B cell (primary cell): Measurements from ENCODE around the gene PCDH9. TPM values are rescaled to one million over a fixed set of nuclear protein-coding genes. Genes with fewer than 3 reads are reported as not detected.

Experiments
- ATAC-seq: fragments of 200-7000 bp; cut with Tn5 transposase; one replicate; pipeline ENCODE4 v1.10.0; 2021; ENCODE audit warnings: low read depth, mild to moderate bottlenecking, moderate number of reproducible peaks, moderate library complexity
- CTCF ChIA-PET: fragments of 350-600 bp; sonication (Branson Sonifier 250); formaldehyde crosslinking; loops from one replicate; lab custom pipeline; 2021; ENCODE audit warnings: antibody characterized with exemption, inconsistent platforms; lab: Charles Lee
- POLR2A ChIA-PET: fragments of 350-600 bp; sonication (Branson Sonifier 250); formaldehyde crosslinking; loops from one replicate; lab custom pipeline; 2021; ENCODE audit warnings: antibody characterized with exemption; lab: Charles Lee
- DNase-seq: peaks from one replicate; pipeline ENCODE4 v3.0.0; 2013
- H2AFZ ChIP-seq: 2 replicates; pipeline ENCODE4 v1.6.1; 2012; ENCODE audit warnings: mild to moderate bottlenecking, low read depth, low read length; ENCODE audit not compliant: insufficient read depth, poor library complexity, severe bottlenecking
- H3K27ac ChIP-seq, 2 donors: 1 replicate in 1 of 2; 2 replicates in 1 of 2; pipeline ENCODE4 v1.5.1; 2012 to 2013; ENCODE audit warnings: low read length in 2 of 2, mild to moderate bottlenecking in 2 of 2, moderate library complexity in 1 of 2
- H3K27me3 ChIP-seq, 4 experiments: fragments of 200-600 bp in 1 of 4; sonication (generic) in 1 of 4; replicated peaks in 1 of 4; 1 replicate in 2 of 4; 2 replicates in 2 of 4; pipeline versions ENCODE4 v1.6.1 to v1.7.0; 2013 to 2016; ENCODE audit warnings: low read length in 3 of 4, mild to moderate bottlenecking in 2 of 4, mixed read lengths in 1 of 4, moderate library complexity in 1 of 4; ENCODE audit not compliant: insufficient read depth in 4 of 4, control insufficient read depth in 3 of 4; ENCODE audit errors: control extremely low read depth in 1 of 4
- H3K36me3 ChIP-seq, 2 experiments: replicated peaks in 1 of 2; 1 replicate in 1 of 2; 2 replicates in 1 of 2; pipeline versions ENCODE4 v1.6.1 to v1.7.1; 2013; ENCODE audit warnings: low read length in 1 of 2; ENCODE audit not compliant: insufficient read depth in 2 of 2, control insufficient read depth in 1 of 2; ENCODE audit errors: control extremely low read depth in 1 of 2, extremely low read depth in 1 of 2
- H3K4me1 ChIP-seq, 2 donors: fragments of 200-600 bp in 1 of 2; sonication (generic) in 1 of 2; 1 replicate in 1 of 2; 2 replicates in 1 of 2; pipeline versions ENCODE4 v1.5.1 to v1.6.1; 2013 to 2017; ENCODE audit warnings: low read length in 2 of 2; ENCODE audit not compliant: control insufficient read depth in 2 of 2, insufficient read depth in 2 of 2
- H3K4me2 ChIP-seq: replicated peaks from 2 replicates; pipeline ENCODE3; 2012; ENCODE audit warnings: mild to moderate bottlenecking, low read depth, low read length; ENCODE audit not compliant: poor library complexity, severe bottlenecking
- H3K4me3 ChIP-seq, 5 experiments: fragments of 200-600 bp in 1 of 5; sonication (generic) in 1 of 5; 1 replicate in 3 of 5; 2 replicates in 2 of 5; pipeline versions ENCODE4 v1.5.1 to v1.7.0; 2011 to 2016; ENCODE audit warnings: low read length in 4 of 5, mild to moderate bottlenecking in 4 of 5, low read depth in 2 of 5, control low read depth in 1 of 5, moderate library complexity in 1 of 5; ENCODE audit not compliant: insufficient read depth in 1 of 5; ENCODE audit errors: control extremely low read depth in 1 of 5, extremely low read depth in 1 of 5
- H3K79me2 ChIP-seq: fragments of 200-600 bp; sonication (generic); one replicate; pipeline ENCODE4 v1.6.0; 2016; ENCODE audit warnings: low read length; ENCODE audit not compliant: control insufficient read depth, insufficient read depth
- H3K9ac ChIP-seq: fragments of 200-600 bp; sonication (generic); 2 replicates; pipeline ENCODE4 v1.6.1; 2017; ENCODE audit warnings: mild to moderate bottlenecking, low read length, moderate library complexity
- H3K9me3 ChIP-seq, 3 donors: one replicate each; pipeline versions ENCODE4 v1.6.1 to v1.7.1; 2013; ENCODE audit warnings: low read length in 2 of 3; ENCODE audit not compliant: control insufficient read depth in 2 of 3, insufficient read depth in 1 of 3; ENCODE audit errors: control extremely low read depth in 1 of 3
- H4K20me1 ChIP-seq: 2 replicates; pipeline ENCODE4 v1.6.0; 2012; ENCODE audit warnings: mild to moderate bottlenecking, low read length; ENCODE audit not compliant: insufficient read depth, control insufficient read depth, poor library complexity, severe bottlenecking
- H3K27ac Mint-ChIP-seq: one replicate; pipeline ENCODE4 v1.8.0; 2021; ENCODE audit warnings: mixed read lengths
- H3K27me3 Mint-ChIP-seq: one replicate; pipeline ENCODE4 v1.8.0; 2021; ENCODE audit warnings: mixed read lengths
- H3K4me1 Mint-ChIP-seq: one replicate; pipeline ENCODE4 v1.8.0; 2021; ENCODE audit warnings: mixed read lengths
- H3K4me3 Mint-ChIP-seq: one replicate; pipeline ENCODE4 v1.8.0; 2021; ENCODE audit warnings: mixed read lengths
- H3K9me3 Mint-ChIP-seq: one replicate; pipeline ENCODE4 v1.8.0; 2022; ENCODE audit warnings: mixed read lengths; ENCODE audit not compliant: insufficient read depth
- EZH2 ChIP-seq: IDR thresholded peaks from 2 replicates; pipeline ENCODE4 v1.6.1; 2012; ENCODE audit warnings: borderline replicate concordance, low read depth, mild to moderate bottlenecking, moderate library complexity, low read length; ENCODE audit not compliant: insufficient read depth, poor library complexity, severe bottlenecking
- WGBS: methylation state at CpG from one replicate; pipeline ENCODE4 v1.1.5; 2013; ENCODE audit warnings: missing lambda C conversion rate; ENCODE audit not compliant: insufficient coverage; 5-methylcytosine and 5-hydroxymethylcytosine counted together
- intact Hi-C: fragments of 100-400 bp; cut with micrococcal nuclease; formaldehyde crosslinking; loops from one replicate; pipeline ENCODE4 v1.10.0; 2022
- polyA plus RNA-seq: library from polyadenylated mRNA; depleted of rRNA; stranded (reverse); fragments of >200 nt; gene quantifications from 2 replicates; pipeline ENCODE4 v1.2.3, GENCODE V29; 2012
- total RNA-seq, 2 donors: library from RNA; stranded (reverse); fragments of 120-200 nt in 1 of 2; gene quantifications; 1 replicate in 1 of 2; 2 replicates in 1 of 2; pipeline versions ENCODE4 v1.2.3 to v1.2.4, GENCODE V29; 2013 to 2022
- TF ChIP-seq, protein P1 (sequence below): fragments of 200-600 bp; IDR thresholded peaks from one replicate; pipeline ENCODE4 v1.8.0; 2022; ENCODE audit warnings: antibody characterized with exemption, mild to moderate bottlenecking

Gene PCDH9
- total and polyA plus RNA-seq, 2 donors (not counting 1 experiment from before 2014, with no cell fraction given): 13.1 to 21.8 TPM

DNA sequence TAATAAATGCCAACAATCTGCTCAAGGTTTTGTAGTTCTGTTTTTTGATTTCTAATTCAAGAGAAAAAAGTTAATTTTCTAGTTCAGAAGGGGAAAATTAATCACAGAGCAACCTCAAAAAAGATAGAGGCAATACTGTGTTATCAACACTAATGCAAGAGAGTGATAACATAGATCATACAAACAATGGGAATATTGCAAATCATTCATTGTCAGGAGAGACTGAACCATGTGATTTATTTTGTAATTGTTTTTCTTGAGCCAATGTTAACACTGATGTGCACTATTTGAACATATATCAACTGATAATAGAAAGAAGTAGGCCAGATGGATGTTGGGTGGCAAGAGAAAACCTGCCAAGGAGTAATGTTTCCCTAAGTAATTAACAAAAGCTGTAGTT, 19.9 kb downstream of the PCDH9 start:
- Histone ChIP-seq H3K36me3 (peaks cover 0 to 5% of the 10 kb centered on the region in 2 experiments), H3K4me2 (no peak overlapping the region), H3K4me1 (peaks cover 0 to 3% of the 10 kb centered on the region in 2 donors), H3K4me3 (no peak overlapping the region), H2AFZ (no peak overlapping the region), H3K27me3 (no peaks in the 10 kb centered on the region), H3K9ac (no peak overlapping the region), H3K79me2 (no peaks in the 10 kb centered on the region), H3K9me3 (peaks cover 0 to 3% (median 0%) of the 10 kb centered on the region in 3 donors), H4K20me1 (no peaks in the 10 kb centered on the region), H3K27ac (no peak overlapping the region)
- intact Hi-C loops: no loop called here
- no peak for ATAC-seq
- Mint-ChIP-seq H3K4me3 (no peak overlapping the region), H3K4me1 (peaks cover 6% of the 10 kb centered on the region), H3K27me3 (no peaks in the 10 kb centered on the region), H3K27ac (no peak overlapping the region), H3K9me3 (no peaks in the 10 kb centered on the region)
- CTCF ChIA-PET: interaction anchor here (0.9 kb wide), 1 partner anchor 10 kb away, joined by 4 read pairs; no protein-coding TSS in a partner anchor
- no peak for DNase-seq
- no peak for TF ChIP-seq EZH2
- TF ChIP-seq, protein P1, sequence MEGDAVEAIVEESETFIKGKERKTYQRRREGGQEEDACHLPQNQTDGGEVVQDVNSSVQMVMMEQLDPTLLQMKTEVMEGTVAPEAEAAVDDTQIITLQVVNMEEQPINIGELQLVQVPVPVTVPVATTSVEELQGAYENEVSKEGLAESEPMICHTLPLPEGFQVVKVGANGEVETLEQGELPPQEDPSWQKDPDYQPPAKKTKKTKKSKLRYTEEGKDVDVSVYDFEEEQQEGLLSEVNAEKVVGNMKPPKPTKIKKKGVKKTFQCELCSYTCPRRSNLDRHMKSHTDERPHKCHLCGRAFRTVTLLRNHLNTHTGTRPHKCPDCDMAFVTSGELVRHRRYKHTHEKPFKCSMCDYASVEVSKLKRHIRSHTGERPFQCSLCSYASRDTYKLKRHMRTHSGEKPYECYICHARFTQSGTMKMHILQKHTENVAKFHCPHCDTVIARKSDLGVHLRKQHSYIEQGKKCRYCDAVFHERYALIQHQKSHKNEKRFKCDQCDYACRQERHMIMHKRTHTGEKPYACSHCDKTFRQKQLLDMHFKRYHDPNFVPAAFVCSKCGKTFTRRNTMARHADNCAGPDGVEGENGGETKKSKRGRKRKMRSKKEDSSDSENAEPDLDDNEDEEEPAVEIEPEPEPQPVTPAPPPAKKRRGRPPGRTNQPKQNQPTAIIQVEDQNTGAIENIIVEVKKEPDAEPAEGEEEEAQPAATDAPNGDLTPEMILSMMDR: no peak
- POLR2A ChIA-PET: no interaction called here

DNA sequence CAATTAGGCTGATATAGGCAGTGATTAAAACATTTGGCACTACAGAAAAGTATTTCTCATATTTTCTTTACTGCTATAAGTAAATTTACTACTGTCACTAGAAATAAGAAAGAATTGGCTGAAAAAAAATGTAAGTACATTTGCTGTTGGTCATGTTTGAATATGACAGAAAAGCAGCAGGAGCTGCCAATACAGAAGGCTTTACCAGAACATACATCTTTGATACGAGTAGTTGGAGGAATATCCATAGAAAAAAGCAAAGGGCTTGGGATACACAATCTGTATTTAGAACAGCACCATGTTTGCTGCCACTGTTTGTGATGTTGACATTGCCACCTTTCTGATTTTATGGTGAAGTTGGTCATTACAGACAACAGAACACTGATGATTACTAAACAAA, 21.6 kb downstream of the PCDH9 start:
- no peak overlapping the region for H3K4me3 ChIP-seq
- H3K27me3 ChIP-seq: no peaks in the 10 kb centered on the region
- WGBS: no CpG with 5 or more reads among the region's 1 CpG
- H3K4me2 ChIP-seq: no peak overlapping the region
- H3K79me2 ChIP-seq: no peaks in the 10 kb centered on the region
- POLR2A ChIA-PET: no interaction called here
- intact Hi-C loops: no loop called here
- no peak overlapping the region for H2AFZ ChIP-seq
- no peak overlapping the region for H3K9ac ChIP-seq
- CTCF ChIA-PET: no interaction called here
- H3K4me1 ChIP-seq: peaks cover 0 to 10% of the 10 kb centered on the region in 2 donors
- no peak for ATAC-seq
- H3K9me3 ChIP-seq: peaks cover 0 to 2% (median 0%) of the 10 kb centered on the region in 3 donors
- Mint-ChIP-seq H3K9me3 (no peaks in the 10 kb centered on the region), H3K27ac (no peak overlapping the region), H3K27me3 (no peaks in the 10 kb centered on the region), H3K4me1 (peaks cover 14% of the 10 kb centered on the region), H3K4me3 (no peak overlapping the region)
- no peaks in the 10 kb centered on the region for H4K20me1 ChIP-seq
- no peak overlapping the region for H3K27ac ChIP-seq
- DNase-seq: no peak
- no peak for TF ChIP-seq EZH2
- TF ChIP-seq, protein P1: no peak
- H3K36me3 ChIP-seq: peaks cover 0 to 5% of the 10 kb centered on the region in 2 experiments
